GM19467 (cell line): ENCODE data around the gene FGF9.

ENCODE experiments used
- ATAC-seq: cut with Tn5 transposase; IDR thresholded peaks from one replicate; pipeline ENCODE4 v1.9.1; 2021; ENCODE audit warnings: mild to moderate bottlenecking, moderate library complexity; ENCODE audit not compliant: unreplicated experiment

The FGF9 gene

GRCh38 chr13:21703846-21704245 lies 33.0 kb downstream of the FGF9 start:
- ATAC-seq: no peak

GRCh38 chr13:21707586-21707985 lies 36.7 kb downstream of the FGF9 start:
- no peak for ATAC-seq

- no peak for ATAC-seq
Observed at GRCh38 chr13:21709697-21710096, 38.8 kb downstream of the FGF9 start.

- no peak for ATAC-seq
Observed at GRCh38 chr13:21710163-21710562, 39.3 kb downstream of the FGF9 start.

- ATAC-seq: no peak
Observed at GRCh38 chr13:21717817-21718216, 46.9 kb downstream of the FGF9 start.

- ATAC-seq: no peak
Observed at GRCh38 chr13:21719463-21719862, 48.6 kb downstream of the FGF9 start.

- ATAC-seq: no peak
Observed at GRCh38 chr13:21723807-21724505, 53.1 kb downstream of the FGF9 start.

- ATAC-seq: no peak
Observed at GRCh38 chr13:21730186-21730880, 59.5 kb downstream of the FGF9 start.

GRCh38 chr13:21733475-21734263 lies 62.8 kb downstream of the FGF9 start:
- no peak for ATAC-seq

GRCh38 chr13:21734961-21735360 lies 64.1 kb downstream of the FGF9 start:
- no peak for ATAC-seq

GRCh38 chr13:21735701-21736401 lies 65.0 kb downstream of the FGF9 start:
- ATAC-seq: no peak

GRCh38 chr13:21736926-21737325 lies 66.1 kb downstream of the FGF9 start:
- no peak for ATAC-seq

GRCh38 chr13:21738630-21739029 lies 67.8 kb downstream of the FGF9 start:
- ATAC-seq: no peak

- ATAC-seq: no peak
Observed at GRCh38 chr13:21739771-21740170, 68.9 kb downstream of the FGF9 start.

- ATAC-seq: no peak
Observed at GRCh38 chr13:21741396-21741979, 70.6 kb downstream of the FGF9 start.

GRCh38 chr13:21742096-21742495 lies 71.2 kb downstream of the FGF9 start:
- no peak for ATAC-seq

GRCh38 chr13:21744149-21744548 lies 73.3 kb downstream of the FGF9 start:
- no peak for ATAC-seq

GRCh38 chr13:21745307-21745706 lies 74.4 kb downstream of the FGF9 start:
- no peak for ATAC-seq

GRCh38 chr13:21747456-21747855 lies 76.6 kb downstream of the FGF9 start:
- ATAC-seq: no peak

GRCh38 chr13:21748166-21748565 lies 77.3 kb downstream of the FGF9 start:
- no peak for ATAC-seq

GRCh38 chr13:21749410-21749809 lies 78.5 kb downstream of the FGF9 start:
- no peak for ATAC-seq
